Erythroblast (primary cell): ENCODE measurements around the gene EXT2.

Source experiments
- DNase-seq, 2 experiments: peaks; one replicate each; lab custom pipeline; 2025; lab: John Stamatoyannopoulos, UW
- GATA1 ChIP-seq: IDR thresholded peaks from 2 replicates; pipeline ENCODE4 v1.6.1; 2011; ENCODE audit warnings: low read depth, mild to moderate bottlenecking, control low read depth, low read length, moderate library complexity
- POLR2A ChIP-seq: IDR thresholded peaks from 2 replicates; pipeline ENCODE4 v1.6.1; 2011; ENCODE audit warnings: mild to moderate bottlenecking, low read length

EXT2 gene

DNA sequence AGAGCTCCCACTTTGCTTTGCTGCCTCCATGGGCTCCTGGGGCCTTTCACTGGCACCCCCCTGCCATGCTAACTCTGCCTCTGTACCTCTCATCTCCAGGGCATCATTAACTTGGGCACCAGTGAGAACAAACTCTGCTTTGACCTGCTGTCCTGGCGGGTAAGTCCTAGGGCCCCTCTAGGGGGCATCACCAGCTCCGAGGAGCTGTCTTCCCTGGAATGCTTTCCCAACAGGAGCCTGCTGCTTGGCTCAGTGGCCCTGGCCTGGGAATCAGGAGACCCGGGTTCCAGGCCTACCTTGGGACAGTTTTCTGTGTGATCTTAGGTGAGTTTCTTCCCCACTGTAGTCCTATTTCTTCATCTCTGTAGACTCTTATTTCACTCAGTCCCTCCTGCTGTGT lies 24.3 kb upstream of the EXT2 start:
- no peak for TF ChIP-seq POLR2A
- TF ChIP-seq GATA1: no peak
- DNase-seq: no peak

DNA sequence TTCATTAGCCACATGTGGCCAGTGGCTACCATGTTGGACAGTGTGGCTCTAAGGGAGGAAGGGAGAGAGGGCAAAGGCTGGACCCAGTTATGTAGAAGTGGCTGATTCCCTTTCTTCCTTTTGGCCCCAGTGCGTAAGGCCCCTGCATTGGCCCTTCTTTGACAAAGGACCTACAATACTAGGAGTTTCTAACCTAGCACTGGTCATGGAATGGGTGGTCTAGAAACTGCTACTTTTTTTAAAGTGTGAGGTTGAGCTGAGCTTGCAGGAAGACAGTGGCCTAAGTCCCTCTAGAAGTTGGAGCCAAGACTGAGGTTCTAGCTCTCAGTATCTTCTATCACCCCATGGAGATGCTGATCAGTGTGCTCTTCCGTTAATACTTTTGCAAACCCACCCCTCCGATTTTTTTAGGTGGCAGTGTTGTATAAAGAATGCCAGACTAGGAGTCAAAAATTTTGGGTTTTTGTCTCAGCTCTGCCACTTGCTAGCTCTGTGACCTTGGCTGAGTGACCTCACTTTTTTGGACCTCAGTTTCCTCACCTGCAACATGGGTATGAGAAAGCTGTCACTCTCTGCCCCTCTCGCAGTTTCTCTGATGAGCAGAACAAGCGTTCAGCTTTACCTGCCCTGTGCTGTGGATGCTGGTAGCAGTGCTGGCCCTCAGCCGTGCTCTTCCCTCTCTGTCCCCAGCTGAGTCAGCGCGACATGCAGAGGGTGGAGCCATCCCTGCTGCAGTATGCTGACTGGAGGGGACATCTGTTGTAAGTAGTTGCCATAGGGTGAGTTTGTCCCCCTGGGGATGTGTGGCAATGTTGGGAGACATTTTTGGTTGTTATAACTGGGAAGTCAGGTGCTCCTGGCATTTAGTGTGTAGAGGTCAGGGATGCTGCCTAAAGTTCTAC lies 22.5 kb upstream of the EXT2 start:
- DNase-seq: peak; percentile 20 to 38
- no peak for TF ChIP-seq POLR2A
- TF ChIP-seq GATA1: no peak

DNA sequence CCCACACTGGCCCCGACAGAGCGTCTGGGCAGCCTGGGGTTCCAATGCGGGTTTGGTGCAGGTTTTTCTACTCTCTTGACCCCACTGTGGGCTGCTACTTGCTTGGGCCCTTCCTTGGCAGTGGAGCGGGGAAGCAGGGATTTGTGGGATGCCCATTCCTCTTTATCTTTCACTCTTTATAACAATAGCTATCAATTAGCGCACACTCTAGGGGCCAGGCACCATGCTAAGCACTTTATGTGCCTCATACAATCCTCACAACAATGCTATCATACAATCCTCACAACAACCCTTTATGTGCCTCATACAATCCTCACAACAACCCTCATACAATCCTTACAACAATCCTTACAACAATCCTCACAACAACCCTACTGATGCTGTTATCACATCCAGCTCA lies 16.7 kb upstream of the EXT2 start:
- no peak for DNase-seq

DNA sequence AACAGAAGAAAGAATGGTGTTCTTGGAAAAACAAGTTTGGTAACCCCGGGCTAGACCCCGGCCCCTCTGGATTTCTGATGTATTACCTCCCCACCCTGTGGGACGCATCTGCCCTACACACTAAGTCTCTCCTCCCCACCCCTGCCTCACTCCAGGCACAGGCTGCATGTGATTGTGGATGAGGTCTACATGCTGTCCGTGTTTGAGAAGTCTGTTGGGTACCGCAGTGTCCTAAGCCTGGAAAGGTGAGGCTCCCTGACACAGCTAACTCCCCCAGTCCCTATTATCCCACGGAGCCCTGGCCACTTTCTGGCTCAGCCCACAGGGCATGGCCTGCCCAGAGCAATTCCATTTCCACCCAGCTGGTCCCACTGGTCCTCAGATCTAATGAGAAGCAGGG lies 16.1 kb upstream of the EXT2 start:
- TF ChIP-seq GATA1: no peak
- no peak for TF ChIP-seq POLR2A
- no peak for DNase-seq

More for the DNA sequence above, 16.7 kb upstream of the EXT2 start:
- TF ChIP-seq GATA1 (no peak), POLR2A (no peak)

DNA sequence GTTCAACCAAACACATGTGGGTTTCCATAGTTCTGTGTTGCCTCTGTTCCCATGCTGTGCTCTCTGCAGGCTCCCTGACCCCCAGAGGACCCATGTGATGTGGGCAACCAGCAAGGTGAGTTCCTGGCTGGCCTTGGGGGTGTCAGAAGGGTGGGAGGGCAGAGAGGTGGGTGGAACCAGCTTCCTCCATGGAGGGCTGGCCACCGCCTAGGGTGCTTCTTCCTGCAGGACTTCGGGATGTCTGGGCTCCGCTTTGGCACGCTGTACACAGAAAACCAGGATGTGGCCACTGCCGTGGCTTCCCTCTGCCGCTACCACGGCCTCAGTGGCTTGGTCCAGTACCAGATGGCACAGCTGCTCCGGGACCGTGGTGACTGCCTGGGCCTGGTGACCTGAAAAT lies 14.5 kb upstream of the EXT2 start:
- no peak for TF ChIP-seq POLR2A
- TF ChIP-seq GATA1: no peak

DNA sequence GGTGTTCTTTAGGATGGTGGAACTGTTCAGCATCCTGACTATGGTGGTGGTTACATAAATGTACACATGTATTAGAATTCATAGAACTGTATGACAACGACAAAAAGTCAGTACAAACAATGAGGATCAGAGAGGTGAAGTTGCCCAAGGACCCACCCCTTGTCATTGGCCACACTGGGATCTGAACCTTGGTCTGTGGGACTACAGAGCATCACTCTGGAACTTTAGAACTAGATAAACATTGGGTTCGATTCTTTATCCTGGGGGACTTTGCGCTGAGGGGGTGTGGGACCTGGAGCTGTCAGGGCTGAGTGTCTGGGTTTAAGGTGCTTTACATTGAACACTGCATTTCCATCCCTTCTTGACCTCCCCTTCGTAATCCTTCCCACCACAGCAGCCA lies 12.8 kb upstream of the EXT2 start:
- no peak for DNase-seq
- TF ChIP-seq GATA1 (no peak), POLR2A (no peak)

More for the DNA sequence above, 14.5 kb upstream of the EXT2 start:
- DNase-seq: no peak

DNA sequence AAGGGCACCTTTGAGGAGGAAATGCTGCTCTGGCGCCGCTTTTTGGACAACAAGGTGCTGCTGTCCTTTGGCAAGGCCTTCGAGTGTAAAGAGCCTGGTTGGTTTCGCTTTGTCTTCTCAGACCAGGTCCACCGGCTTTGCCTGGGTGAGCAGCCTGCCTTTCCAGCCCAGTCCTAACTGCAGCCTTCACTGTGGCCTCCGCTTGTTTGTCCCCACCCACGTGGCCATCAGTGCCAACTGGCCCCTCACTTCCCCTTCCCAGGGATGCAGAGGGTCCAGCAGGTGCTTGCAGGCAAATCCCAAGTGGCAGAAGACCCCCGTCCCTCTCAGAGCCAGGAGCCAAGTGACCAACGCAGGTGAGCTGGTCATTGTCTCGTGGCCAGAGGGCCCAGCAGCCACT lies 12.0 kb upstream of the EXT2 start:
- TF ChIP-seq POLR2A (no peak), GATA1 (no peak)
- no peak for DNase-seq

DNA sequence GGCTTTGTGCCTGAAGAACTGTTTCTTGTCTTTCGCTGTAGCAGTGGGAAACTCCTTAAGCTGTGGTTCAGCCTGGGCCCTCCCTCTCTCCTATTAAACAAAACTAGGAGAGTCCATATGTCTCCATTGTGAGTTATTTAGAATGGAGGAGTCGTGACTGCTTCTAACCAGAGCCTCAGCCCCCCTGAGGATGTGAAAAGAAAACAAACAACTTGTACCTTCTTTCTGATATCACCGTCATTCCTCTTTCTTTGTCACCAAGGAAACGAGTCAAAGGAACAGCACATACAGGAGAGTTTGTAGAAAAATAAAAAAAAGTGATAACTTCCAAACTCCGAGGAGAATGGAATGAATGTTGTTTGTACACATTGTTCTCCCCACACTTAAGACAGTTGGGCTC lies 11.6 kb upstream of the EXT2 start:
- TF ChIP-seq GATA1: no peak
- TF ChIP-seq POLR2A: no peak
- no peak for DNase-seq

DNA sequence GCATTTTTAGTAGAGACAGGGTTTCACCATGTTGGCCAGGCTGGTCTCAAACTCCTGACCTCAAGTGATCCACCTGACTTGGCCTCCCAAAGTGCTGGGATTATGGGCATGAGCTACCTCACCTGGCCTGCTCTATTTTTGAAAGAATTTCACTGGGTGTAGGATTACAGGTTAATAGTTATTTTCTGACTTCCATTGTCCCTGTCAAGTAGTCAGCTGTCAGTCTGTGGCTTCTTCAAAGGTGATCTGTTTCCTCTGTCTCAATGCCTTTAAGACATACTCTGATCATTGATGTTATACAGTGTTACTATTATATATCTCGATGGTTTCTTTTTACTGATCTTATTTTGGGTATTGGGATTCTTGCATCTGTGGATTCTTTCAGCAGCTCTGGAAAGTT lies 10.1 kb upstream of the EXT2 start:
- no peak for DNase-seq
- TF ChIP-seq POLR2A (no peak), GATA1 (no peak)

DNA sequence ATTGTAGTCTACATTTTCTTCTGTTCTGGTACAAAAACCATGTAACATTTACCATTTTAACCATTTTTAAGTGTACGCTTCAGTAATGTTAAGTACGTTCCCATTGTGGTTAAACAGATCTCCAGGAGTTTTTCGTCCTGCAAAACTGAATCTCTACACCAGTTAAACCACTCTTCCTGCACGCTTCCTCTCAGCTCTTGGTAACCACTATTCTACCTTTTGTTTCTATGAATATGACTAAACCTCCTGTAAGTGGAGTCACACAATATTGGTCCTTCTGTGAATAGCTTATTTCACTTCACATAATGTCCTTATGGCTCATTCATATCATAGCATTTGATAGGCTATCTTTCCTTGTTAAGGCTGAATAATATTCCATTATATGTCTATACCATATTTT lies 7.1 kb upstream of the EXT2 start:
- no peak for DNase-seq
- no peak for TF ChIP-seq POLR2A
- TF ChIP-seq GATA1: no peak

DNA sequence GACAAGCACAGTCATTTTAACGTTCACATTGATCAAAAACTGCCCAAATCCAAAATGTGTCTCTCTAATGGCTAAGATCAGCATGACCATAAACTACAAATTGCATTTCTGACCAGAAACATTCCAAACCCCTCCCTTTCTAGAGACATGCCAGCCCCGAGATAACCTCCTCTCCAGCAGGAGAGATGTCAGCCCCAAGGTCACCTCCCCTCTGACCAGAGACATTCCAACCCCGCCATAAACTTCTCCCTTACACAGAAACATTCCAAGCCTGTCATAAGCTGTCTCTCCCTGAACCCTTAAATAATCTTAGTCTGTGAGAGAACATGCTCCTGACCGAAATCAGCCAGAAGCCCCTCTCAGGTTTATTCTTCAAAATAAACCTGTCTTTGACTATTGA lies 6.6 kb upstream of the EXT2 start:
- DNase-seq: no peak
- TF ChIP-seq GATA1: no peak
- no peak for TF ChIP-seq POLR2A

DNA sequence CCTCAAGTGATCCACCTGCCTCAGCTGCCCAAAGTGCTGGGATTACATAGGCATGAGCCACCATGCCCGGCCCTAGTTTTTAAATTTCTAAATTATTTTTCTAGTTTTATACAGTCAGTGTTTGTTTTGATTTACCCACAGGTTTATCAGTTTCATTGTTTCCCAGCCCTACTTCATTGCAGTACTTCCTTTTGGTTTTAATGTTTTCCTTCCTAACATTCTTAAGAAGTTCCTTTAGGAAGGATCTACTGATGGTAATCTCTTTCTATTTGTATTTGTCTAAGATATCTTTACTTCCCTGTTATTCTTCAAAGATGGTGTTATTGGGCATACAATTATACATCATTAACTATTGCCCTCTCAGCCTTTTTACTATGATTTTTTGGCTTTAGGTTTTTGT lies 4.9 kb upstream of the EXT2 start:
- TF ChIP-seq GATA1: no peak
- DNase-seq: no peak

DNA sequence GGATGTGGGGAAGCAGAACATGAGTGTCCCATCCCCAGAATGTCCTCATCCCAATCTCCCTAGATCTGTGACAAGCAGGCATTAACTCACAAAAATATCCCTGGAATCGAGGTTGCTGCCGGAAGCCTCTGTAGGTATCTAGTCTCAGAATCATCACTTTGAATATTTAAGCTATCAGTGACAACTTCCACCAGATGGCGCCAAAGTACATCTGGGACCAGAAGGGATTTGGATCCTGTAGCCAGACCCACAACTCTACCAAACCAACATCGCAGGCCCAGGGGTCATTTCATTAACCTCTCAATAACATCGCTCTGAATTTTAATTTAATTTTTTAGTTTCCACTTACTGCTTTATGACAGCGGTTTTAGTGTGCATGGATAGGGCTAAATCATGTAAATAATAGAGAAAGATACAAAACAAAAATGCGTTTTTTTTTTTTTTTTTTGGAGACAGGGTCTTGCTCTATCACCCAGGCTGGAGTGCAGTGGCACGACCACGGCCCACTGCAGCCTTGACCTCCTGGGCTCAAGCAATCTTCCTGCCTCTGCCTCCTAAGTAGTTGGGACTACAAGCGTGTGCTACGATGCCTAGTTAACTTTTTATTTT lies 1.1 kb upstream of the EXT2 start:
- DNase-seq: peak; percentile 85 to 92
- TF ChIP-seq POLR2A (no peak), GATA1 (no peak)

DNA sequence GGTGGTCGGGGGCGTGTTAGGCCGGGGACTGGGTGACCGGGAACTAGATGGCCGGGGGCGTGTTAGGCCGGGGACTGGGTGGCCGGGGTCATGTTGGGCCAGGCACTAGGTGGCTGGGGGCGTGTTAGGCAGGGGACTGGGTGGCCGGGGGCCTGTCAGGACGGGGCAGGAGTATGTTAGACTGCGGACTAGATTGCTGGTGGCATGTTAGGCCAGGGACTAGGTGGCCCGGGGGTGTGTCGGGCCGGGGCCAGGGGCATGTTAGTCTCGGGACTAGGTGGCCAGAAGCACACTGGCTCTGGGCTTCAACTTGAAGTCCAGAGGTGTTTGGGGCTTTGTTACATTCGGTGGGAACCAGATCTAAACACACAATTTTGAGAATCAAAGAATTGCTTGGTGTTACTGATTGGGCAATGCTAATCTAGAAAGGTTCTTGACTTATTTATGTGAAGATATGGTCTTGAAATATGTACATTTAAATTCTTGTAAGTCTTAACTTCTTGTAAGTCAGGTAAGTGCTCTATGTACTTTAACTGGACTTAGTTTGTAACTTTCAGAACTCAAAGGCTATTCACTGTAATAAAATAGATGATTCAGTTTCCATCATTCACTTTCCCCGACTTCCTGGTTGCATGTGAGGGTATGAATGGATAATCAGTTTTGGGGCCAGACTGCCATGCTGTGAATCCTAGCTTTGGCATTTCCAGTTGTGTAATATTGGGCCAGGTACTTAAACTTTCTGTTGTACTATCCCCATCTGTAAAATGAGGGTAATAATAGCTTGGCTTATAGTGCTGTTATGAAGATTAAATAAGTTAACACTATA lies 1.1 kb downstream of the EXT2 start:
- TF ChIP-seq POLR2A (no peak), GATA1 (no peak)
- DNase-seq: peak; percentile 30 to 45
